ENCODE data around the gene ATP6V1G3. TPM values are rescaled to one million over a fixed set of nuclear protein-coding genes. Genes with fewer than 3 reads are reported as not detected.

The ATP6V1G3 gene
- total RNA-seq, 1 donor from 2014 or later, result not detected

DNA sequence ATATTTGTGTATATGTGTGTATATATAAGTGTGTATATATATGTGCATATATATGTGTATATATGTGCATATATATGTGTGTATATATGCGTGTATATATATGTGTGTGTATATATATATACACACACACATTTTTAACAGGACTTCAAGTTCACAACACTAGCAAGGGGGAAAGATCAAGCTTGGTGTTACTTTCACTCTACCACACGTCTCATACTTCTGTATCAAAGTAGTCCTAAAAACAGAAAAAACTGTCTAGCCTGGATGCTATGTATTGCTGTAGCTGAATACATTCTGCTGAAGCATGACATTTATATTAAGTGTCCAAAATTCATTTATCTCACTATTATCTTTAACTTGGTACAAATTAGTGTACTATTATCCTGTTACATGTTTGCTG lies 17.9 kb upstream of the ATP6V1G3 start:
- DNase-seq (ENCODE audit: low spot score), result no peak
- no peak overlapping the region for H2AFZ ChIP-seq (replicated peaks)
- H3K4me3 ChIP-seq, result no peak overlapping the region
- Mint-ChIP-seq H3K4me1 (no peaks in the 10 kb centered on the region), H3K27me3 (ENCODE audit: insufficient read depth, low read depth) (no peaks in the 10 kb centered on the region), H3K4me3 (no peak overlapping the region), H3K9me3 (no peaks in the 10 kb centered on the region), H3K27ac (no peak overlapping the region), H3K36me3 (no peaks in the 10 kb centered on the region)
- H3K79me2 ChIP-seq (ENCODE audit: low read depth), result no peaks in the 10 kb centered on the region
- no peaks in the 10 kb centered on the region for H3K4me1 ChIP-seq
- TF ChIP-seq CTCF (IDR thresholded peaks at IDR 0.05) (no peak), EZH2phosphoT487 (IDR thresholded peaks at IDR 0.05) (no peak), EZH2 (IDR thresholded peaks at IDR 0.05) (no peak)
- no peak overlapping the region for H3K4me2 ChIP-seq
- no peak overlapping the region for H3K27ac ChIP-seq
- no peaks in the 10 kb centered on the region for H3F3A ChIP-seq (ENCODE audit: low read depth)
- no peaks in the 10 kb centered on the region for H4K20me1 ChIP-seq (ENCODE audit: low read depth)
- H3K9ac ChIP-seq, result no peak overlapping the region
- no peaks in the 10 kb centered on the region for H3K9me3 ChIP-seq (ENCODE audit: low read depth)
- H3K36me3 ChIP-seq, result no peaks in the 10 kb centered on the region
- no peaks in the 10 kb centered on the region for H3K27me3 ChIP-seq

DNA sequence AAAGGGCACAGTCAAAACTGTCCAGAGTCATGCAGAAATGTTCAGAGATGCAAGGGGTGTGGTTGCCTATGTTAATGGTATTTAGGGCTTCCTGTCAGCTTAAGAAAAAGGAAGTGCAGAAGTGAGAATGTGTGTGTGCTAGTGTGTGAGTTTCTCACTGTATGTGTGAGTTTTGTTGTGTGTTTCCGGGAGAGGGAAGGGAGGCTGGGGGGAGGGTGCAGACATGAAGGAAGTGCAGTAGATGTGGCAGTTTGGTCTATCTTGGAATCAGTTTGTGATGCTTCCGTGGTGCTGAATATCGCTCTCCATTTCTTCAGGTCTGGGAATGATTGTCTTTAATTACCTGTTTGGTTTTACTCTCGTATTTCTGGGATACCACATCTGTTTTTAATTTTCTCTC lies 16.5 kb upstream of the ATP6V1G3 start:
- H3K36me3 ChIP-seq, result no peaks in the 10 kb centered on the region
- Mint-ChIP-seq H3K4me3 (no peak overlapping the region), H3K36me3 (no peaks in the 10 kb centered on the region), H3K9me3 (no peaks in the 10 kb centered on the region), H3K4me1 (no peaks in the 10 kb centered on the region), H3K27me3 (ENCODE audit: insufficient read depth, low read depth) (no peaks in the 10 kb centered on the region), H3K27ac (no peak overlapping the region)
- no peaks in the 10 kb centered on the region for H3K27me3 ChIP-seq
- H3F3A ChIP-seq (ENCODE audit: low read depth), result no peaks in the 10 kb centered on the region
- no peak overlapping the region for H3K4me3 ChIP-seq
- no peaks in the 10 kb centered on the region for H4K20me1 ChIP-seq (ENCODE audit: low read depth)
- no peak overlapping the region for H3K4me2 ChIP-seq
- no peaks in the 10 kb centered on the region for H3K79me2 ChIP-seq (ENCODE audit: low read depth)
- no peak for TF ChIP-seq EZH2phosphoT487 (IDR thresholded peaks at IDR 0.05)
- TF ChIP-seq EZH2 (IDR thresholded peaks at IDR 0.05), result no peak
- no peak for TF ChIP-seq CTCF (IDR thresholded peaks at IDR 0.05)
- no peak overlapping the region for H3K27ac ChIP-seq
- no peak overlapping the region for H2AFZ ChIP-seq (replicated peaks)
- no peak overlapping the region for H3K9ac ChIP-seq
- H3K4me1 ChIP-seq, result no peaks in the 10 kb centered on the region
- H3K9me3 ChIP-seq (ENCODE audit: low read depth), result no peaks in the 10 kb centered on the region
- no peak for DNase-seq (ENCODE audit: low spot score)

GRCh38 chr1:198552668-198553416 lies 12.4 kb upstream of the ATP6V1G3 start:
- no peaks in the 10 kb centered on the region for H3K9me3 Mint-ChIP-seq
- no peak overlapping the region for H3K27ac ChIP-seq

More at GRCh38 chr1:198552668-198553416, 12.4 kb upstream of the ATP6V1G3 start:
- no peaks in the 10 kb centered on the region for H3K27me3 Mint-ChIP-seq (ENCODE audit: insufficient read depth, low read depth)
- no peaks in the 10 kb centered on the region for H3K36me3 Mint-ChIP-seq
- Histone ChIP-seq H3K9ac (no peak overlapping the region), H2AFZ (replicated peaks) (no peak overlapping the region), H3K79me2 (ENCODE audit: low read depth) (no peaks in the 10 kb centered on the region), H3K27me3 (no peaks in the 10 kb centered on the region), H3K4me1 (no peaks in the 10 kb centered on the region), H3K4me2 (no peak overlapping the region), H3K9me3 (ENCODE audit: low read depth) (no peaks in the 10 kb centered on the region), H4K20me1 (ENCODE audit: low read depth) (no peaks in the 10 kb centered on the region), H3K36me3 (no peaks in the 10 kb centered on the region), H3K4me3 (no peak overlapping the region), H3F3A (ENCODE audit: low read depth) (no peaks in the 10 kb centered on the region)
- H3K4me3 Mint-ChIP-seq, result no peak overlapping the region
- H3K4me1 Mint-ChIP-seq, result no peaks in the 10 kb centered on the region
- DNase-seq (ENCODE audit: low spot score), result no peak
- H3K27ac Mint-ChIP-seq, result no peak overlapping the region
- TF ChIP-seq CTCF (IDR thresholded peaks at IDR 0.05) (peak; percentile 16), EZH2 (IDR thresholded peaks at IDR 0.05) (no peak)
